Heart right ventricle (tissue), 16 donors: ENCODE data around the gene CALM3. TPM values are rescaled to one million over a fixed set of nuclear protein-coding genes. Genes with fewer than 3 reads are reported as not detected.

Source experiments
- ATAC-seq, 8 donors: fragments of 200-7000 bp; cut with Tn5 transposase; one replicate each; pipeline ENCODE4 v1.9.1; 2020; ENCODE audit warnings: mild to moderate bottlenecking in 8 of 8, moderate library complexity in 8 of 8, moderate number of reproducible peaks in 1 of 8
- DNase-seq, 2 donors: peaks; one replicate each; pipeline ENCODE4 v3.0.0-alpha.2; 2020
- H3K27ac ChIP-seq, 10 donors: fragments of 200-600 bp; sonication (generic) in 2 of 10; one replicate each; pipeline versions ENCODE4 v1.5.0 to v1.8.0; 2020 to 2022; ENCODE audit warnings: mild to moderate bottlenecking in 3 of 10
- H3K27me3 ChIP-seq, 7 donors: fragments of 200-600 bp; one replicate each; pipeline ENCODE4 v1.8.0; 2021 to 2022; ENCODE audit warnings: mild to moderate bottlenecking in 2 of 7
- H3K36me3 ChIP-seq, 9 donors: fragments of 200-600 bp; sonication (generic) in 1 of 9; one replicate each; pipeline versions ENCODE4 v1.5.0 to v1.8.0; 2020 to 2022; ENCODE audit warnings: mild to moderate bottlenecking in 2 of 9
- H3K4me1 ChIP-seq, 9 donors: fragments of 200-600 bp; sonication (generic) in 1 of 9; one replicate each; pipeline versions ENCODE4 v1.5.0 to v1.8.0; 2020 to 2022; ENCODE audit warnings: mild to moderate bottlenecking in 4 of 9
- H3K4me3 ChIP-seq, 10 donors: fragments of 200-600 bp; sonication (generic) in 2 of 10; one replicate each; pipeline versions ENCODE4 v1.5.0 to v1.8.0; 2020 to 2022; ENCODE audit warnings: mild to moderate bottlenecking in 7 of 10, moderate library complexity in 2 of 10
- H3K9me3 ChIP-seq, 11 donors: fragments of 200-600 bp in 10 of 11; sonication (generic) in 2 of 11; one replicate each; pipeline versions ENCODE4 v1.5.0 to v1.8.0; 2013 to 2022; ENCODE audit warnings: mild to moderate bottlenecking in 2 of 11, control low read depth in 1 of 11, moderate library complexity in 1 of 11
- CTCF ChIP-seq, 9 donors: fragments of 200-600 bp; sonication (generic) in 2 of 9; IDR thresholded peaks; one replicate each; pipeline versions ENCODE4 v1.5.0 to v1.8.0; 2021 to 2022; ENCODE audit warnings: antibody characterized with exemption in 9 of 9, mild to moderate bottlenecking in 5 of 9, moderate library complexity in 1 of 9
- WGBS, 2 donors: extraction: QIAGEN DNeasy Blood & Tissue Kit; methylation state at CpG; one replicate each; pipeline ENCODE4 v1.1.7; 2013; ENCODE audit warnings: inconsistent platforms in 1 of 2; 5-methylcytosine and 5-hydroxymethylcytosine counted together
- intact Hi-C, 10 donors: fragments of 100-400 bp; cut with DNase I; formaldehyde crosslinking; loops; one replicate each; pipeline versions ENCODE4 v1.11.1 to v1.14.2; 2022
- polyA plus RNA-seq, 2 donors: library from polyadenylated mRNA; stranded (reverse); fragments of 200-250 nt; gene quantifications; one replicate each; pipeline ENCODE4 v1.2.3, GENCODE V29; 2013
- total RNA-seq, 10 donors: library from RNA; stranded (reverse); fragmentation: NEBNext Ultra II Directional in 3 of 10; extraction: Animal tissue kit (Norgen Biotek cat#: 25700) in 3 of 10; gene quantifications; one replicate each; pipeline versions ENCODE4 v1.2.1 to v1.2.4, GENCODE V29; 2021 to 2023
- donor health status: Arrhythmogenic right ventricular cardiomyopathy.
- donor health status: ischemic (EF 13 %, LVEDD 7.1; RV severe dilation, severe dysfunction).
- donor health status: healthy with polysubstance abuse.
- donor health status: DM: no; HTN: yes; CAD: no.
- donor health status: DM: no; HTN: no; CAD: no.
- donor health status: ischemic (EF 25% LVEDD 6.9; RV normal size, moderate dysfunction).
- donor health status: ischemic (EF 25% LVEDD 5.7; RV mildly dilated, moderate dysfunction).
- donor health status: healthy.
- donor health status: DM: yes; HTN: yes; CAD: no.
- donor health status: Ischemic cardiomyopathy.
- donor health status: ischemic (EF 35%, LVEDD 5.7; RV mildly dilated, moderate dysfunction).
- donor health status: nonischemic (EF 11% LVEDD 7.7; RV severe dilation, severe dysfunction).
- donor health status: DM: yes; HTN: yes; CAD: no.
- donor health status: PGD.
- donor health status: ischemic (EF 29% LVEDD 5.4; RV normal size, mild dysfunction).
- donor health status: nonischemic (EF 23%, LVEDD 6.1; RV moderate dilation, normal function).

CALM3 gene
- total and polyA plus RNA-seq, 12 donors, result 214 to 488 (median 298) TPM

- TF ChIP-seq CTCF (IDR thresholded peaks at IDR 0.05), result no peak
Measured at GRCh38 chr19:46615966-46616365, 14.8 kb downstream of the CALM3 start.

GRCh38 chr19:46616631-46617322 is 15.6 kb downstream of the CALM3 start:
- peak in 7 of 8 donors; percentile 32 to 64 (median 45) for ATAC-seq
- intact Hi-C loops, result loop anchor here in 2 of 10 donors (1.0 to 5.0 kb wide), 2 partner anchors 45 to 46 kb away; partner anchors contain the start of gene DACT3 (in 2 of the 2)
- peak overlapping the region in 6 of 10 donors; percentile 11 to 53 (median 39) for H3K27ac ChIP-seq

More at GRCh38 chr19:46615966-46616365, 14.8 kb downstream of the CALM3 start:
- H3K27ac ChIP-seq, result no peak overlapping the region
- DNase-seq (no peak), ATAC-seq (no peak)
- no peaks in the 10 kb centered on the region for H3K27me3 ChIP-seq
- intact Hi-C loops, result loop anchor here in 4 of 10 donors (1.0 to 5.0 kb wide), 3 partner anchors 46 to 47 kb away; partner anchors contain the start of gene DACT3 (in 1 of the 4)
- peaks cover 0 to 1% (median 0%) of the 10 kb centered on the region in 9 donors for H3K36me3 ChIP-seq
- H3K4me3 ChIP-seq, result no peak overlapping the region
- no peaks in the 10 kb centered on the region for H3K9me3 ChIP-seq
- peaks cover 18 to 68% (median 46%) of the 10 kb centered on the region in 9 donors for H3K4me1 ChIP-seq
- 87 to 90% methylated on average over 10 of the region's 10 CpGs for WGBS, 2 donors

GRCh38 chr19:46617601-46618000 is 16.5 kb downstream of the CALM3 start:
- Histone ChIP-seq H3K27ac (peak overlapping the region in 4 of 10 donors; percentile 3 to 43 (median 24)), H3K4me1 (peaks cover 21 to 68% (median 61%) of the 10 kb centered on the region in 9 donors), H3K27me3 (no peaks in the 10 kb centered on the region), H3K4me3 (no peak overlapping the region), H3K36me3 (no peaks in the 10 kb centered on the region), H3K9me3 (no peaks in the 10 kb centered on the region)
- no peak for TF ChIP-seq CTCF (IDR thresholded peaks at IDR 0.05)
- WGBS, 2 donors, result 87 to 90% methylated on average over 6 of the region's 6 CpGs
- intact Hi-C loops, result loop anchor here in 2 of 10 donors (1.0 to 5.0 kb wide), 2 partner anchors 44 to 45 kb away; partner anchors contain the start of gene DACT3 (in 2 of the 2)
- ATAC-seq (no peak), DNase-seq (no peak)

More at GRCh38 chr19:46616631-46617322, 15.6 kb downstream of the CALM3 start:
- peak in 7 of 9 donors; percentile 35 to 56 (median 45) for TF ChIP-seq CTCF (IDR thresholded peaks at IDR 0.05)
- Histone ChIP-seq H3K4me3 (no peak overlapping the region), H3K27me3 (no peaks in the 10 kb centered on the region), H3K9me3 (no peaks in the 10 kb centered on the region), H3K4me1 (peaks cover 20 to 68% (median 52%) of the 10 kb centered on the region in 9 donors), H3K36me3 (no peaks in the 10 kb centered on the region)
- WGBS, 2 donors, result 31 to 33% methylated on average over 17 of the region's 17 CpGs
- DNase-seq, result peak in 1 of 2 donors; percentile 71

- Histone ChIP-seq H3K4me3 (no peak overlapping the region), H3K36me3 (no peaks in the 10 kb centered on the region), H3K27ac (peak overlapping the region in 8 of 10 donors; percentile 5 to 74 (median 46)), H3K9me3 (no peaks in the 10 kb centered on the region), H3K27me3 (no peaks in the 10 kb centered on the region), H3K4me1 (peaks cover 21 to 76% (median 65%) of the 10 kb centered on the region in 9 donors)
- TF ChIP-seq CTCF (IDR thresholded peaks at IDR 0.05), result no peak
- ATAC-seq (peak in 7 of 8 donors; percentile 11 to 43 (median 24)), DNase-seq (no peak)
- WGBS, 2 donors, result 35 to 48% methylated on average over 9 of the region's 9 CpGs
- intact Hi-C loops, result loop anchor here in 1 of 10 donors (5.0 kb wide), 1 partner anchor 44 kb away; the partner anchor contains the start of gene DACT3
Measured at GRCh38 chr19:46618670-46619231, 17.6 kb downstream of the CALM3 start.
